GM12801 (cell line): ENCODE results near the gene EIF2B1.

Experiments
- TF ChIP-seq, protein P1 (sequence below): IDR thresholded peaks from one replicate; pipeline ENCODE4 v1.5.1; 2011; ENCODE audit warnings: control low read depth; ENCODE audit not compliant: insufficient read length; ENCODE audit errors: extremely low read depth

Gene EIF2B1

DNA sequence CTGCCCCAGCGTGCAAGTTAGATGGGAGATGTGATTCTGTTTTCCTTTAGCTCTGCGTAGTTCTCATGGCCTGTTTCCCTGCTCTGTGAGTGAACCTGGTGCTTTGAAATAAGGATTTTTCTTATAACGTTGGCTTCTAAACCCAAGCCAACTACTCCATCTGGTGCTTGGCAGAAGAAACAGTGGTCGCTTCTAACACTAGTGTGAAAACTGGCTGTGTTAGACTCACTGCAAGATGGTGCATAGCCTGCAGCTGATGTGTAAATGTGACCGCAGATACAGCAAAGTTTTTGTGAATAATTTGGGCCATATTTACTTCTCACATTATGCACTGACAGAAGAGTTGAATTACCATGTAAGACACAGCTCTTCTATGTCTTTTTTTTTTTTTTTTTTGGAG, 12.4 kb upstream of the EIF2B1 start:
- TF ChIP-seq, protein P1, sequence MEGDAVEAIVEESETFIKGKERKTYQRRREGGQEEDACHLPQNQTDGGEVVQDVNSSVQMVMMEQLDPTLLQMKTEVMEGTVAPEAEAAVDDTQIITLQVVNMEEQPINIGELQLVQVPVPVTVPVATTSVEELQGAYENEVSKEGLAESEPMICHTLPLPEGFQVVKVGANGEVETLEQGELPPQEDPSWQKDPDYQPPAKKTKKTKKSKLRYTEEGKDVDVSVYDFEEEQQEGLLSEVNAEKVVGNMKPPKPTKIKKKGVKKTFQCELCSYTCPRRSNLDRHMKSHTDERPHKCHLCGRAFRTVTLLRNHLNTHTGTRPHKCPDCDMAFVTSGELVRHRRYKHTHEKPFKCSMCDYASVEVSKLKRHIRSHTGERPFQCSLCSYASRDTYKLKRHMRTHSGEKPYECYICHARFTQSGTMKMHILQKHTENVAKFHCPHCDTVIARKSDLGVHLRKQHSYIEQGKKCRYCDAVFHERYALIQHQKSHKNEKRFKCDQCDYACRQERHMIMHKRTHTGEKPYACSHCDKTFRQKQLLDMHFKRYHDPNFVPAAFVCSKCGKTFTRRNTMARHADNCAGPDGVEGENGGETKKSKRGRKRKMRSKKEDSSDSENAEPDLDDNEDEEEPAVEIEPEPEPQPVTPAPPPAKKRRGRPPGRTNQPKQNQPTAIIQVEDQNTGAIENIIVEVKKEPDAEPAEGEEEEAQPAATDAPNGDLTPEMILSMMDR: no peak

DNA sequence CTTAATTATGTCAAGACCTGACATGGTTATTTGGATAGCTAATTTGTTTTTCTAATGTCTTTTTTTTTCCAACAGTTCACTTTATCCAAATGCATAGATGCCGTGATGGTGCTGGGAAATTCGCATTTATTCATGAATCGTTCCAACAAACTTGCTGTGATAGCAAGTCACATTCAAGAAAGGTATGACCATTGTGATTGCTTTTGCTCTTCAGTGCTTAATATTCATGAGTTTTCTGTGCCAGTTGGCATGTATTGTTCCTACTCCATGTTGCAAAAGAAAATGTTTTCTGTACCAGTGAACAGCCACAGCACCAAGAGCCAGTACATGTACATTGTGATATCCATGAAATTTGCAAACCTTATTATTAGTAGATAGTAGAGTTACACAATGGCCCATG, 11.9 kb upstream of the EIF2B1 start:
- TF ChIP-seq, protein P1: no peak

DNA sequence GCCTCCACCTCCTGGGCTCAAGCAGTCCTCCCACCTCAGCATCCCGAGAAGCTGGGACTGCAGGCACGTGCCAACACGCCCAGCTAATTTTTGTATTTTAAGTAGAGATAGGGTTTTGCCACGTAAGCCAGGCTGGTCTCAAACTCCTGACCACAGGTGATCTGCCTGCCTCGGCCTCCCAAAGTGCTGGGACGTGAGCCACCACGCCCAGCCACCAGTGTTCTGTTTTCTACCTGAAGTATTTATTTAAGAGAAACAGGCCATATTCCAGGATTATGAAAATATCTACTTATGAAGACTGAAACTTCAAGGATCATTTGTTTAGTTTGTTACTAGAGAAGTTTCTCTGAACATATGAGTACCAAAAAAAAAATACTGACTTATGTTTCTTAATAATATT, 10.4 kb upstream of the EIF2B1 start:
- TF ChIP-seq, protein P1: no peak

- TF ChIP-seq, protein P1: no peak
Measured at GRCh38 chr12:123634142-123634561, 666 bp upstream of the EIF2B1 start.

GRCh38 chr12:123621619-123622530, 11.6 kb downstream of the EIF2B1 start:
- TF ChIP-seq, protein P1: no peak

GRCh38 chr12:123621101-123621500, 12.4 kb downstream of the EIF2B1 start:
- TF ChIP-seq, protein P1: no peak

GRCh38 chr12:123617580-123617979, 15.9 kb downstream of the EIF2B1 start:
- TF ChIP-seq, protein P1: no peak
